GM15510 (cell line): ENCODE data around the gene CACNB1.

Source experiments
- POLR2A ChIP-seq: IDR thresholded peaks from 3 replicates; pipeline ENCODE4 v1.6.1; 2011; ENCODE audit warnings: borderline replicate concordance; ENCODE audit not compliant: insufficient read length; ENCODE audit errors: extremely low read depth

Gene CACNB1

GRCh38 chr17:39231591-39232551 is 34.4 kb upstream of the CACNB1 start:
- TF ChIP-seq POLR2A, result no peak

- TF ChIP-seq POLR2A, result no peak
These were observed 33.7 kb upstream of the CACNB1 start for GRCh38 chr17:39231091-39231561.

- TF ChIP-seq POLR2A, result no peak
These were observed 32.9 kb upstream of the CACNB1 start for GRCh38 chr17:39230361-39230760.

GRCh38 chr17:39229274-39229913 is 31.9 kb upstream of the CACNB1 start:
- no peak for TF ChIP-seq POLR2A

GRCh38 chr17:39227364-39227919 is 30.0 kb upstream of the CACNB1 start:
- no peak for TF ChIP-seq POLR2A

- no peak for TF ChIP-seq POLR2A
These were observed 28.7 kb upstream of the CACNB1 start for GRCh38 chr17:39225959-39226683.

GRCh38 chr17:39225308-39225958 is 28.0 kb upstream of the CACNB1 start, which contains the start of gene STAC2:
STAC2 (minus strand) TSS chr17:39225945; CDS start chr17:39225502, 443 bp downstream.
- TF ChIP-seq POLR2A, result no peak

GRCh38 chr17:39224778-39225307 is 27.4 kb upstream of the CACNB1 start:
- TF ChIP-seq POLR2A, result no peak

- no peak for TF ChIP-seq POLR2A
These were observed 26.7 kb upstream of the CACNB1 start for GRCh38 chr17:39223907-39224777.

- TF ChIP-seq POLR2A, result no peak
These were observed 25.7 kb upstream of the CACNB1 start for GRCh38 chr17:39222866-39223834.

GRCh38 chr17:39222151-39222550 is 24.7 kb upstream of the CACNB1 start:
- TF ChIP-seq POLR2A, result no peak

- no peak for TF ChIP-seq POLR2A
These were observed 24.1 kb upstream of the CACNB1 start for GRCh38 chr17:39221572-39221971.
